B cell (primary cell): ENCODE results near the gene TNFAIP8L3. TPM values are rescaled to one million over a fixed set of nuclear protein-coding genes. Genes with fewer than 3 reads are reported as not detected.

ENCODE experiments used
- ATAC-seq: fragments of 200-7000 bp; cut with Tn5 transposase; one replicate; pipeline ENCODE4 v1.10.0; 2021; ENCODE audit warnings: low read depth, mild to moderate bottlenecking, moderate number of reproducible peaks, moderate library complexity
- CTCF ChIA-PET: fragments of 350-600 bp; sonication (Branson Sonifier 250); formaldehyde crosslinking; loops from one replicate; lab custom pipeline; 2021; ENCODE audit warnings: antibody characterized with exemption, inconsistent platforms; lab: Charles Lee
- POLR2A ChIA-PET: fragments of 350-600 bp; sonication (Branson Sonifier 250); formaldehyde crosslinking; loops from one replicate; lab custom pipeline; 2021; ENCODE audit warnings: antibody characterized with exemption; lab: Charles Lee
- DNase-seq: peaks from one replicate; pipeline ENCODE4 v3.0.0; 2013
- H2AFZ ChIP-seq: 2 replicates; pipeline ENCODE4 v1.6.1; 2012; ENCODE audit warnings: mild to moderate bottlenecking, low read depth, low read length; ENCODE audit not compliant: insufficient read depth, poor library complexity, severe bottlenecking
- H3K27ac ChIP-seq, 2 donors: 1 replicate in 1 of 2; 2 replicates in 1 of 2; pipeline ENCODE4 v1.5.1; 2012 to 2013; ENCODE audit warnings: low read length in 2 of 2, mild to moderate bottlenecking in 2 of 2, moderate library complexity in 1 of 2
- H3K27me3 ChIP-seq, 4 experiments: fragments of 200-600 bp in 1 of 4; sonication (generic) in 1 of 4; replicated peaks in 1 of 4; 1 replicate in 2 of 4; 2 replicates in 2 of 4; pipeline versions ENCODE4 v1.6.1 to v1.7.0; 2013 to 2016; ENCODE audit warnings: low read length in 3 of 4, mild to moderate bottlenecking in 2 of 4, mixed read lengths in 1 of 4, moderate library complexity in 1 of 4; ENCODE audit not compliant: insufficient read depth in 4 of 4, control insufficient read depth in 3 of 4; ENCODE audit errors: control extremely low read depth in 1 of 4
- H3K36me3 ChIP-seq, 2 experiments: replicated peaks in 1 of 2; 1 replicate in 1 of 2; 2 replicates in 1 of 2; pipeline versions ENCODE4 v1.6.1 to v1.7.1; 2013; ENCODE audit warnings: low read length in 1 of 2; ENCODE audit not compliant: insufficient read depth in 2 of 2, control insufficient read depth in 1 of 2; ENCODE audit errors: control extremely low read depth in 1 of 2, extremely low read depth in 1 of 2
- H3K4me1 ChIP-seq, 2 donors: fragments of 200-600 bp in 1 of 2; sonication (generic) in 1 of 2; 1 replicate in 1 of 2; 2 replicates in 1 of 2; pipeline versions ENCODE4 v1.5.1 to v1.6.1; 2013 to 2017; ENCODE audit warnings: low read length in 2 of 2; ENCODE audit not compliant: control insufficient read depth in 2 of 2, insufficient read depth in 2 of 2
- H3K4me2 ChIP-seq: replicated peaks from 2 replicates; pipeline ENCODE3; 2012; ENCODE audit warnings: mild to moderate bottlenecking, low read depth, low read length; ENCODE audit not compliant: poor library complexity, severe bottlenecking
- H3K4me3 ChIP-seq, 5 experiments: fragments of 200-600 bp in 1 of 5; sonication (generic) in 1 of 5; 1 replicate in 3 of 5; 2 replicates in 2 of 5; pipeline versions ENCODE4 v1.5.1 to v1.7.0; 2011 to 2016; ENCODE audit warnings: low read length in 4 of 5, mild to moderate bottlenecking in 4 of 5, low read depth in 2 of 5, control low read depth in 1 of 5, moderate library complexity in 1 of 5; ENCODE audit not compliant: insufficient read depth in 1 of 5; ENCODE audit errors: control extremely low read depth in 1 of 5, extremely low read depth in 1 of 5
- H3K79me2 ChIP-seq: fragments of 200-600 bp; sonication (generic); one replicate; pipeline ENCODE4 v1.6.0; 2016; ENCODE audit warnings: low read length; ENCODE audit not compliant: control insufficient read depth, insufficient read depth
- H3K9ac ChIP-seq: fragments of 200-600 bp; sonication (generic); 2 replicates; pipeline ENCODE4 v1.6.1; 2017; ENCODE audit warnings: mild to moderate bottlenecking, low read length, moderate library complexity
- H3K9me3 ChIP-seq, 3 donors: one replicate each; pipeline versions ENCODE4 v1.6.1 to v1.7.1; 2013; ENCODE audit warnings: low read length in 2 of 3; ENCODE audit not compliant: control insufficient read depth in 2 of 3, insufficient read depth in 1 of 3; ENCODE audit errors: control extremely low read depth in 1 of 3
- H4K20me1 ChIP-seq: 2 replicates; pipeline ENCODE4 v1.6.0; 2012; ENCODE audit warnings: mild to moderate bottlenecking, low read length; ENCODE audit not compliant: insufficient read depth, control insufficient read depth, poor library complexity, severe bottlenecking
- H3K27ac Mint-ChIP-seq: one replicate; pipeline ENCODE4 v1.8.0; 2021; ENCODE audit warnings: mixed read lengths
- H3K27me3 Mint-ChIP-seq: one replicate; pipeline ENCODE4 v1.8.0; 2021; ENCODE audit warnings: mixed read lengths
- H3K4me1 Mint-ChIP-seq: one replicate; pipeline ENCODE4 v1.8.0; 2021; ENCODE audit warnings: mixed read lengths
- H3K4me3 Mint-ChIP-seq: one replicate; pipeline ENCODE4 v1.8.0; 2021; ENCODE audit warnings: mixed read lengths
- H3K9me3 Mint-ChIP-seq: one replicate; pipeline ENCODE4 v1.8.0; 2022; ENCODE audit warnings: mixed read lengths; ENCODE audit not compliant: insufficient read depth
- EZH2 ChIP-seq: IDR thresholded peaks from 2 replicates; pipeline ENCODE4 v1.6.1; 2012; ENCODE audit warnings: borderline replicate concordance, low read depth, mild to moderate bottlenecking, moderate library complexity, low read length; ENCODE audit not compliant: insufficient read depth, poor library complexity, severe bottlenecking
- WGBS: methylation state at CpG from one replicate; pipeline ENCODE4 v1.1.5; 2013; ENCODE audit warnings: missing lambda C conversion rate; ENCODE audit not compliant: insufficient coverage; 5-methylcytosine and 5-hydroxymethylcytosine counted together
- intact Hi-C: fragments of 100-400 bp; cut with micrococcal nuclease; formaldehyde crosslinking; loops from one replicate; pipeline ENCODE4 v1.10.0; 2022
- polyA plus RNA-seq: library from polyadenylated mRNA; depleted of rRNA; stranded (reverse); fragments of >200 nt; gene quantifications from 2 replicates; pipeline ENCODE4 v1.2.3, GENCODE V29; 2012
- total RNA-seq, 2 donors: library from RNA; stranded (reverse); fragments of 120-200 nt in 1 of 2; gene quantifications; 1 replicate in 1 of 2; 2 replicates in 1 of 2; pipeline versions ENCODE4 v1.2.3 to v1.2.4, GENCODE V29; 2013 to 2022
- TF ChIP-seq, protein P1 (sequence below): fragments of 200-600 bp; IDR thresholded peaks from one replicate; pipeline ENCODE4 v1.8.0; 2022; ENCODE audit warnings: antibody characterized with exemption, mild to moderate bottlenecking

Gene TNFAIP8L3
- total and polyA plus RNA-seq, 2 donors (not counting 1 experiment from before 2014, with no cell fraction given): not detected

DNA sequence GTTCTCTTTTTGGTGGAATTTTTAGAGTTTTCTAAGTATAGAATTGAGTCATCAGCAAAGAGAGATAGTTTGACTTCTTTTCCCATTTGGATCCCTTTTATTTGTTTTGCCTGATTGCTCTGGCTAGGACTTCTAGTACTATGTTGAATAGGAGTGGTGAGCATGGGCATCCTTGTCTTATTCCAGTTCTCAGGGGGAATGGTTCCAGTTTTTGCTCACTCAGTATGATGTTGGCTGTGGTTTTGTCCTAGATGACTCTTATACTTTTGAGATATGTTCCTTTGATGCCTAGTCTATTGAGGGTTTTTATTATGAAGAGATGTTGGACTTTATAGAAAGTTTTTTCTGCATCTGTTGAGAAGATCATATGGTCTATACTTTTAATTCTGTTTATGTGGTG, 72.5 kb downstream of the TNFAIP8L3 start:
- Mint-ChIP-seq H3K9me3 (peaks cover 3% of the 10 kb centered on the region), H3K4me1 (no peaks in the 10 kb centered on the region), H3K27ac (no peak overlapping the region), H3K4me3 (no peak overlapping the region), H3K27me3 (no peaks in the 10 kb centered on the region)
- no peaks in the 10 kb centered on the region for H3K27me3 ChIP-seq
- H3K4me3 ChIP-seq: no peak overlapping the region
- no peak for ATAC-seq
- no peaks in the 10 kb centered on the region for H3K4me1 ChIP-seq
- DNase-seq: no peak
- CTCF ChIA-PET: interaction anchor here (0.7 kb wide), 2 partner anchors 81 to 537 kb away, joined by 3 read pairs; no protein-coding TSS in a partner anchor
- POLR2A ChIA-PET: no interaction called here
- peaks cover 0 to 12% (median 4%) of the 10 kb centered on the region in 3 donors for H3K9me3 ChIP-seq
- TF ChIP-seq EZH2: no peak
- TF ChIP-seq, protein P1, sequence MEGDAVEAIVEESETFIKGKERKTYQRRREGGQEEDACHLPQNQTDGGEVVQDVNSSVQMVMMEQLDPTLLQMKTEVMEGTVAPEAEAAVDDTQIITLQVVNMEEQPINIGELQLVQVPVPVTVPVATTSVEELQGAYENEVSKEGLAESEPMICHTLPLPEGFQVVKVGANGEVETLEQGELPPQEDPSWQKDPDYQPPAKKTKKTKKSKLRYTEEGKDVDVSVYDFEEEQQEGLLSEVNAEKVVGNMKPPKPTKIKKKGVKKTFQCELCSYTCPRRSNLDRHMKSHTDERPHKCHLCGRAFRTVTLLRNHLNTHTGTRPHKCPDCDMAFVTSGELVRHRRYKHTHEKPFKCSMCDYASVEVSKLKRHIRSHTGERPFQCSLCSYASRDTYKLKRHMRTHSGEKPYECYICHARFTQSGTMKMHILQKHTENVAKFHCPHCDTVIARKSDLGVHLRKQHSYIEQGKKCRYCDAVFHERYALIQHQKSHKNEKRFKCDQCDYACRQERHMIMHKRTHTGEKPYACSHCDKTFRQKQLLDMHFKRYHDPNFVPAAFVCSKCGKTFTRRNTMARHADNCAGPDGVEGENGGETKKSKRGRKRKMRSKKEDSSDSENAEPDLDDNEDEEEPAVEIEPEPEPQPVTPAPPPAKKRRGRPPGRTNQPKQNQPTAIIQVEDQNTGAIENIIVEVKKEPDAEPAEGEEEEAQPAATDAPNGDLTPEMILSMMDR: no peak
- H2AFZ ChIP-seq: no peak overlapping the region
- no peaks in the 10 kb centered on the region for H3K79me2 ChIP-seq
- intact Hi-C loops: no loop called here
- no peak overlapping the region for H3K4me2 ChIP-seq
- H3K27ac ChIP-seq: no peak overlapping the region
- H3K36me3 ChIP-seq: no peaks in the 10 kb centered on the region
- H3K9ac ChIP-seq: no peak overlapping the region
- no peaks in the 10 kb centered on the region for H4K20me1 ChIP-seq

DNA sequence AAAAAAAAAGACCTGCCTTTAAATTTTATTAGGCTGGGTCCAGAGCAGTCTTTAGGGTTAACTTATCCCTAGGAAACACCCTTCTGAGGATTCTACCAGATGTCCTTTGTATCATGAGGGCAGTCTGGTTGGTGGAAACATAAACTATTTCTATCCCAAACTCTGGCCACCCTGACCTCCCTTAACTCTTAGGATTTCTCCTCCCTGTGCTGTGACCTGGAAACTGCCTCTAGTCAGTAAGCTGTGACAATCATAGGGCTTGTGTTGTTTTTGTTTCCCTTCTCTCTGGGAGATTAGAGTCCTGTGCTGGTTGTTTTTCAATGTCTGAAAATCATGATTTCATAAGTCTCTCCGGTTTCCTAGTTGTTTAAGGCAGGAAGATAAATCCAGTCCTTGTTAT, 78.1 kb downstream of the TNFAIP8L3 start:
- Histone ChIP-seq H3K4me2 (no peak overlapping the region), H3K9ac (no peak overlapping the region), H3K4me1 (no peaks in the 10 kb centered on the region), H3K79me2 (no peaks in the 10 kb centered on the region), H3K27ac (no peak overlapping the region), H3K36me3 (no peaks in the 10 kb centered on the region), H3K4me3 (no peak overlapping the region), H3K9me3 (peaks cover 0 to 8% (median 4%) of the 10 kb centered on the region in 3 donors), H3K27me3 (no peaks in the 10 kb centered on the region), H4K20me1 (no peaks in the 10 kb centered on the region), H2AFZ (no peak overlapping the region)
- no peaks in the 10 kb centered on the region for H3K4me1 Mint-ChIP-seq
- no peak overlapping the region for H3K4me3 Mint-ChIP-seq
- ChIA-PET POLR2A (no interaction called here), CTCF (no interaction called here)
- no CpG with 5 or more reads among the region's 1 CpG for WGBS
- H3K27ac Mint-ChIP-seq: no peak overlapping the region
- peaks cover 9% of the 10 kb centered on the region for H3K9me3 Mint-ChIP-seq
- DNase-seq (no peak), ATAC-seq (no peak)
- H3K27me3 Mint-ChIP-seq: no peaks in the 10 kb centered on the region
- no peak for TF ChIP-seq EZH2
- TF ChIP-seq, protein P1: no peak
- intact Hi-C loops: no loop called here
